Peyer's patch (tissue), 4 donors: ENCODE results near the gene TMEM168.

Source experiments
- POLR2A ChIP-seq, 2 donors: fragments of 450-650 bp; IDR thresholded peaks; one replicate each; pipeline ENCODE4 v1.5.1; 2017; ENCODE audit warnings: antibody characterized with exemption in 2 of 2, mild to moderate bottlenecking in 2 of 2, moderate library complexity in 2 of 2
- TF ChIP-seq, protein P1 (sequence below), 6 experiments: fragments of 450-650 bp in 4 of 6; fragments of 200-600 bp in 2 of 6; sonication (generic) in 1 of 6; IDR thresholded peaks; one replicate each; pipeline ENCODE4 v1.5.1; 2017 to 2019; ENCODE audit warnings: antibody characterized with exemption in 6 of 6, mild to moderate bottlenecking in 3 of 6, moderate library complexity in 1 of 6

DNA sequence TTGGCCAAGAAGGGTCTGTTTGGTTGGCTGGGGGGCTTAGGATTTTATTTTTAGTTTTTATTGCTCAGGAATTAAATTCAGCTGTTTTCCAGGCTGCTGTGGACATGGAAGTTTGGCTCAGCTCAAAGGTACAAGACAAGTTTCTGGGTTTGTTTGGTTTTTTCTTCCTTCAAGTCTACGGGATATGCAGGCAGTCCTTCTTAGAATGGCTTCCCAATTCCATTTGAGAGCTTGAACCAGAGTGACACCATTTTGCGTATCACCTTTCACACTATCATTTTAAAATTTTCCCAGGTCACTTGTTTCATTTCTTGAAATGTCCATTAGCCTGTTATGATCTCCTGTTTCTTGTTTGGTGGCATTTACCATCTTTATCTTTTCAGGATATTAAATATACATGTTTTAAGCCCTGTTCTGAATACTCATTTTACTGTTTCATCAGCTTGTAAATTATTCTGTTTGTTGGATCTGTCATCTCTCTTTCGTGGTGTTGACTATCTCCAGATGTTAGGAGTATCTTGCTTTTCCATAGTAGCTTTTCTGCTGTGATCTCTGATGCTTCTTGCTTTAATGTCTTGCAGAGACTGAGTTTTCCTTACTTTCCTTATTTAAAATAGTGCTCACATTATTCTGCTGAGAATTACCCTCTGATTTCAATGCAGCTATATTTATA lies 9.4 kb upstream of the TMEM168 start:
- TF ChIP-seq, protein P1, sequence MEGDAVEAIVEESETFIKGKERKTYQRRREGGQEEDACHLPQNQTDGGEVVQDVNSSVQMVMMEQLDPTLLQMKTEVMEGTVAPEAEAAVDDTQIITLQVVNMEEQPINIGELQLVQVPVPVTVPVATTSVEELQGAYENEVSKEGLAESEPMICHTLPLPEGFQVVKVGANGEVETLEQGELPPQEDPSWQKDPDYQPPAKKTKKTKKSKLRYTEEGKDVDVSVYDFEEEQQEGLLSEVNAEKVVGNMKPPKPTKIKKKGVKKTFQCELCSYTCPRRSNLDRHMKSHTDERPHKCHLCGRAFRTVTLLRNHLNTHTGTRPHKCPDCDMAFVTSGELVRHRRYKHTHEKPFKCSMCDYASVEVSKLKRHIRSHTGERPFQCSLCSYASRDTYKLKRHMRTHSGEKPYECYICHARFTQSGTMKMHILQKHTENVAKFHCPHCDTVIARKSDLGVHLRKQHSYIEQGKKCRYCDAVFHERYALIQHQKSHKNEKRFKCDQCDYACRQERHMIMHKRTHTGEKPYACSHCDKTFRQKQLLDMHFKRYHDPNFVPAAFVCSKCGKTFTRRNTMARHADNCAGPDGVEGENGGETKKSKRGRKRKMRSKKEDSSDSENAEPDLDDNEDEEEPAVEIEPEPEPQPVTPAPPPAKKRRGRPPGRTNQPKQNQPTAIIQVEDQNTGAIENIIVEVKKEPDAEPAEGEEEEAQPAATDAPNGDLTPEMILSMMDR (IDR thresholded peaks at IDR 0.05) = no peak
- no peak for TF ChIP-seq POLR2A (IDR thresholded peaks at IDR 0.05)
